Endothelial cell of umbilical vein (primary cell): Measurements from ENCODE around the gene CYP11A1.

Experiments used
- CTCF ChIP-seq, 2 donors: IDR thresholded peaks; 1 replicate in 1 of 2; 2 replicates in 1 of 2; pipeline ENCODE4 v1.5.1; 2011; ENCODE audit warnings: low read length in 2 of 2, mild to moderate bottlenecking in 2 of 2, moderate library complexity in 2 of 2, control low read depth in 1 of 2, inconsistent platforms in 1 of 2, low read depth in 1 of 2; ENCODE audit not compliant: insufficient read depth in 1 of 2; ENCODE audit errors: extremely low read depth in 1 of 2
- EZH2 ChIP-seq: IDR thresholded peaks from 2 replicates; pipeline ENCODE4 v1.6.1; 2012; ENCODE audit warnings: borderline replicate concordance, low read depth, mild to moderate bottlenecking, moderate library complexity, low read length, inconsistent platforms; ENCODE audit not compliant: severe bottlenecking
- FOS ChIP-seq: IDR thresholded peaks from 2 replicates; pipeline ENCODE4 v1.6.1; 2011; ENCODE audit warnings: mild to moderate bottlenecking, low read length, moderate library complexity, borderline replicate concordance; ENCODE audit not compliant: insufficient read depth
- GATA2 ChIP-seq: IDR thresholded peaks from 2 replicates; pipeline ENCODE4 v1.7.0; 2011; ENCODE audit warnings: low read depth, mild to moderate bottlenecking, moderate library complexity, mixed read lengths, low read length; ENCODE audit not compliant: insufficient read length, insufficient read depth
- JUN ChIP-seq: IDR thresholded peaks from 2 replicates; pipeline ENCODE4 v1.6.1; 2011; ENCODE audit warnings: borderline replicate concordance, low read depth; ENCODE audit not compliant: insufficient read length, insufficient read depth
- MAX ChIP-seq: IDR thresholded peaks from 2 replicates; pipeline ENCODE4 v1.6.1; 2011; ENCODE audit not compliant: insufficient read depth, insufficient read length
- MYC ChIP-seq: IDR thresholded peaks from one replicate; pipeline ENCODE4 v1.6.1; 2011; ENCODE audit warnings: mild to moderate bottlenecking, low read depth, low read length
- POLR2A ChIP-seq: IDR thresholded peaks from 2 replicates; pipeline ENCODE4 v1.6.1; 2012; ENCODE audit warnings: low read depth, mild to moderate bottlenecking, control low read depth, low read length
- POLR2AphosphoS5 ChIP-seq: IDR thresholded peaks from 2 replicates; pipeline ENCODE4 v1.6.1; 2012; ENCODE audit warnings: low read depth, mild to moderate bottlenecking, control low read depth, low read length, moderate library complexity; ENCODE audit not compliant: insufficient read depth

GRCh38 chr15:74374648-74375302 is 7.3 kb upstream of the CYP11A1 start:
- no peak for TF ChIP-seq CTCF (IDR thresholded peaks at IDR 0.05; ENCODE audit: extremely low read depth in 1 of 2, insufficient read depth in 1 of 2, low read depth in 1 of 2, low read length in 2 of 2)
- TF ChIP-seq POLR2AphosphoS5, result no peak
- no peak for TF ChIP-seq POLR2A
- no peak for TF ChIP-seq JUN
- no peak for TF ChIP-seq MAX
- TF ChIP-seq EZH2, result no peak
- TF ChIP-seq MYC, result no peak
- no peak for TF ChIP-seq FOS
- no peak for TF ChIP-seq GATA2
